DND-41 (cell line): ENCODE data around the gene ABCA3.

Experiments used
- ATAC-seq: fragments of 200-7000 bp; cut with Tn5 transposase; 3 replicates; pipeline ENCODE4 v1.9.1; 2021; ENCODE audit warnings: low read depth; ENCODE audit not compliant: insufficient read depth
- DNase-seq: peaks from one replicate; pipeline ENCODE4 v3.0.0-alpha.2; 2020
- H2AFZ ChIP-seq: 2 replicates; pipeline ENCODE4 v1.6.0; 2012; ENCODE audit warnings: low read depth, low read length
- H3K27ac ChIP-seq: 2 replicates; pipeline ENCODE4 v1.5.1; 2012; ENCODE audit warnings: low read length, inconsistent platforms
- H3K27me3 ChIP-seq: fragments of 200-600 bp; sonication (generic); 2 replicates; pipeline ENCODE4 v1.6.0; 2012; ENCODE audit warnings: low read length, mild to moderate bottlenecking, inconsistent platforms; ENCODE audit not compliant: insufficient read depth, poor library complexity
- H3K36me3 ChIP-seq: 2 replicates; pipeline ENCODE4 v1.5.1; 2012; ENCODE audit warnings: low read length, inconsistent platforms; ENCODE audit not compliant: insufficient read depth
- H3K4me1 ChIP-seq: 2 replicates; pipeline ENCODE4 v1.5.1; 2012; ENCODE audit warnings: mild to moderate bottlenecking, low read length; ENCODE audit not compliant: insufficient read depth
- H3K4me2 ChIP-seq: 2 replicates; pipeline ENCODE4 v1.6.0; 2012; ENCODE audit warnings: mild to moderate bottlenecking, moderate library complexity, low read length, inconsistent platforms; ENCODE audit not compliant: insufficient read depth
- H3K4me3 ChIP-seq, 2 experiments: fragments of 200-600 bp in 1 of 2; shearing (Covaris generic) in 1 of 2; 2 replicates each; pipeline ENCODE4 v1.5.1; 2012 to 2016; ENCODE audit warnings: inconsistent platforms in 2 of 2, low read length in 2 of 2, mild to moderate bottlenecking in 2 of 2, low read depth in 1 of 2, moderate library complexity in 1 of 2
- H3K79me2 ChIP-seq: 2 replicates; pipeline ENCODE4 v1.6.0; 2012; ENCODE audit warnings: low read length, inconsistent platforms; ENCODE audit not compliant: insufficient read depth
- H3K9ac ChIP-seq: 2 replicates; pipeline ENCODE4 v1.6.0; 2012; ENCODE audit warnings: low read depth, mild to moderate bottlenecking, inconsistent platforms, low read length, moderate library complexity
- H3K9me3 ChIP-seq: 2 replicates; pipeline ENCODE4 v1.5.1; 2012; ENCODE audit warnings: low read length, moderate library complexity, mild to moderate bottlenecking, inconsistent platforms; ENCODE audit not compliant: insufficient read depth, severe bottlenecking
- H4K20me1 ChIP-seq: 2 replicates; pipeline ENCODE4 v1.6.0; 2012; ENCODE audit warnings: low read length; ENCODE audit not compliant: insufficient read depth
- EZH2 ChIP-seq: IDR thresholded peaks from 3 replicates; pipeline ENCODE4 v1.6.1; 2012; ENCODE audit warnings: borderline replicate concordance, low read depth, mild to moderate bottlenecking, moderate library complexity, low read length, inconsistent platforms; ENCODE audit not compliant: severe bottlenecking
- TF ChIP-seq, protein P1 (sequence below): IDR thresholded peaks from 2 replicates; pipeline ENCODE4 v1.5.1; 2012; ENCODE audit warnings: borderline replicate concordance, low read length, moderate library complexity, mild to moderate bottlenecking; ENCODE audit not compliant: poor library complexity, severe bottlenecking; ENCODE audit errors: extremely low read depth

Gene ABCA3

GRCh38 chr16:2226918-2227317, 113.6 kb downstream of the ABCA3 start:
- DNase-seq = no peak
- peaks cover 52% of the 10 kb centered on the region for H4K20me1 ChIP-seq
- peaks cover 24% of the 10 kb centered on the region for H3K4me1 ChIP-seq
- peaks cover 53% of the 10 kb centered on the region for H3K36me3 ChIP-seq
- H2AFZ ChIP-seq = no peak overlapping the region
- H3K27me3 ChIP-seq = no peaks in the 10 kb centered on the region
- TF ChIP-seq, protein P1, sequence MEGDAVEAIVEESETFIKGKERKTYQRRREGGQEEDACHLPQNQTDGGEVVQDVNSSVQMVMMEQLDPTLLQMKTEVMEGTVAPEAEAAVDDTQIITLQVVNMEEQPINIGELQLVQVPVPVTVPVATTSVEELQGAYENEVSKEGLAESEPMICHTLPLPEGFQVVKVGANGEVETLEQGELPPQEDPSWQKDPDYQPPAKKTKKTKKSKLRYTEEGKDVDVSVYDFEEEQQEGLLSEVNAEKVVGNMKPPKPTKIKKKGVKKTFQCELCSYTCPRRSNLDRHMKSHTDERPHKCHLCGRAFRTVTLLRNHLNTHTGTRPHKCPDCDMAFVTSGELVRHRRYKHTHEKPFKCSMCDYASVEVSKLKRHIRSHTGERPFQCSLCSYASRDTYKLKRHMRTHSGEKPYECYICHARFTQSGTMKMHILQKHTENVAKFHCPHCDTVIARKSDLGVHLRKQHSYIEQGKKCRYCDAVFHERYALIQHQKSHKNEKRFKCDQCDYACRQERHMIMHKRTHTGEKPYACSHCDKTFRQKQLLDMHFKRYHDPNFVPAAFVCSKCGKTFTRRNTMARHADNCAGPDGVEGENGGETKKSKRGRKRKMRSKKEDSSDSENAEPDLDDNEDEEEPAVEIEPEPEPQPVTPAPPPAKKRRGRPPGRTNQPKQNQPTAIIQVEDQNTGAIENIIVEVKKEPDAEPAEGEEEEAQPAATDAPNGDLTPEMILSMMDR = no peak
- TF ChIP-seq EZH2 = no peak
- H3K9me3 ChIP-seq = no peaks in the 10 kb centered on the region
- no peak overlapping the region for H3K9ac ChIP-seq
- no peak for ATAC-seq
- peaks cover 62% of the 10 kb centered on the region for H3K79me2 ChIP-seq
- no peak overlapping the region for H3K4me2 ChIP-seq
- H3K4me3 ChIP-seq = no peak overlapping the region
- no peak overlapping the region for H3K27ac ChIP-seq

- H2AFZ ChIP-seq = no peak overlapping the region
- peaks cover 24% of the 10 kb centered on the region for H3K4me1 ChIP-seq
- H3K9me3 ChIP-seq = no peaks in the 10 kb centered on the region
- H3K4me2 ChIP-seq = no peak overlapping the region
- H3K27ac ChIP-seq = no peak overlapping the region
- H4K20me1 ChIP-seq = peaks cover 50% of the 10 kb centered on the region
- ATAC-seq (no peak), DNase-seq (no peak)
- peaks cover 62% of the 10 kb centered on the region for H3K79me2 ChIP-seq
- no peak overlapping the region for H3K4me3 ChIP-seq
- H3K27me3 ChIP-seq = no peaks in the 10 kb centered on the region
- H3K9ac ChIP-seq = no peak overlapping the region
- peaks cover 47% of the 10 kb centered on the region for H3K36me3 ChIP-seq
- no peak for TF ChIP-seq EZH2
- TF ChIP-seq, protein P1 = no peak
These were observed 114.2 kb downstream of the ABCA3 start for GRCh38 chr16:2226245-2226793.
